Erythroblast (primary cell): ENCODE results near the gene FAM107B.

Source experiments
- GATA1 ChIP-seq: IDR thresholded peaks from 2 replicates; pipeline ENCODE4 v1.6.1; 2011; ENCODE audit warnings: low read depth, mild to moderate bottlenecking, control low read depth, low read length, moderate library complexity
- POLR2A ChIP-seq: IDR thresholded peaks from 2 replicates; pipeline ENCODE4 v1.6.1; 2011; ENCODE audit warnings: mild to moderate bottlenecking, low read length

DNA sequence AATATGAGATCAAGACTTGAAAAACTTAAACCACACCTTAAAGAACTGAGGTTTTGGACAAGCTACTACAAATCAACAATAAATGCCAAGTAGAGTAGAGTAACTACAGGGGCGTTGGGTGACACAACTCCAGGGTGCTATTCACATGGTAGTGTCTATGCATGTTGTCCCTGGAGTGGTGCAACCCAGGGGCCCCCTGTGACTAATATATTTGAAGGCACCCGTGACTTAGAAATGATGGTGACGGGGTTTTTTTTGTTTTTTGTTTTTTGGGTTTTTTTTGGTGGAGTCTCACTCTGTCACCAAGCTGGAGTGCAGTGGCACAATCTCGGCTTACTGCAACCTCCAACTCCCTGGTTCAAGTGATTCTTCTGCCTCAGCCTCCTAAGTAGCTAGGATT, 106.9 kb downstream of the FAM107B start:
- TF ChIP-seq POLR2A (no peak), GATA1 (no peak)
